GM20431 (cell line): ENCODE measurements around the gene GP1BB.
"Not testable (repeated sequence)": the region's sequence is repeated elsewhere in the genome, so short reads cannot be mapped to it uniquely, and the experiment has no call there.

Experiments used
- in situ Hi-C: fragments of 300-500 bp; cut with MseI, MboI; formaldehyde crosslinking; loops from one replicate; pipeline ENCODE4 v1.15.0; 2020; ENCODE audit warnings: low sequenced_read_pairs; ENCODE audit not compliant: unreplicated experiment

GP1BB gene

DNA sequence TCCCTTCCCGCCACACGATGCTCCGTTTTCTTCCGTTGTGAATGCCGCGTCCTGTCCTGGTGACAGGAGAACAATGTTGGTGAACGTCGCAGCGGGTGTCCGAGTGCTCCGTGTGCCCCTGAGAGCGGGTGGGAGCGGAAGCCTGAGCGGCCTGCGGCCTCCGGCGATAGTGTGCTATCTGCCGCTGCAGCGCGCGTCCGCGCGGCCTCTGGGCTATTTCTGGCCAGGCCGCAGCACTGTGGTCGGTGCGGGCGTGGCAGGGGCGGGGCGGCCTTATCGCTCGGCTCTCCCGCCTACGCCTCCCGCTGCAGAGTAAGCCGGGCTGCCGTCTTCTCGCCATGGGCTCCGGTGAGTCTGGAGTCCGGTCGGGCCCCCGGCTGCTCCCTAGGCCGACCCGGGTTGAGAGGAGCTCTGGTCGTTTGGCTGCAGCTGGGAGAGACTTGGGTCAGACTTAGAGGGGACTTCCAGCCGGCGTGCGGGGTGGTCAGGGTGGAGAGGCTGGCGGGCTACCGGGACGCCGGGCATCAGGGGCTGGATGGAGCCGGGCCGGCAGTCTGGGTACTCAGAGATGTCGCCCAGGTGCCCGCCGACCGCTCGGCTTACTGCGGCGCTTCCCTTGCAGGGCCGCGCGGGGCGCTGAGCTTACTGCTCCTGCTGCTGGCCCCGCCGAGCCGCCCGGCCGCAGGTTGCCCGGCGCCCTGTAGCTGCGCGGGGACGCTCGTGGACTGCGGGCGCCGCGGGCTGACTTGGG, at the start of gene GP1BB:
Gene GP1BB, plus strand, starts transcription at position 308 of the 751 bp plus-strand sequence. Its CDS starts 31 bp downstream, at position 339.
- in situ Hi-C loops = no loop called here

DNA sequence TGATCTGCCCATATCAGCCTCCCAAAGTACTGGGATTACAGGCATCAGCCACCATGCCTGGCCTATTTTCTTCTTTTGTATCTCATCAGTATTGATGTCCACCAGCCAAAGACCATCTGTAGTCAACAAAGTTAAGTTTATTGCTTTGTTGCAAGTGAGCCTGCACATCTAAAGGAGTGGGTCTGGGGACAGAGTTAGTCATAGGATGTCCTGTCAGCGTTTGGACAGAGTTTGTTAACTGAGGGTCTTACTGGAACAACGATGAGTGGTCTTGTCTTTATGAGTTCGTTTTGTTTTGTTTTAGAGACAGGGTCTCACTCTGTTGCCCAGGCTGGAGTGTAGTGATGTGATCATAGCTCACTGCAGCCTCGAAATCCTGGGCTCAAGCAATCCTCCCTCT, 49.7 kb upstream of the GP1BB start:
- in situ Hi-C loops = no loop called here

DNA sequence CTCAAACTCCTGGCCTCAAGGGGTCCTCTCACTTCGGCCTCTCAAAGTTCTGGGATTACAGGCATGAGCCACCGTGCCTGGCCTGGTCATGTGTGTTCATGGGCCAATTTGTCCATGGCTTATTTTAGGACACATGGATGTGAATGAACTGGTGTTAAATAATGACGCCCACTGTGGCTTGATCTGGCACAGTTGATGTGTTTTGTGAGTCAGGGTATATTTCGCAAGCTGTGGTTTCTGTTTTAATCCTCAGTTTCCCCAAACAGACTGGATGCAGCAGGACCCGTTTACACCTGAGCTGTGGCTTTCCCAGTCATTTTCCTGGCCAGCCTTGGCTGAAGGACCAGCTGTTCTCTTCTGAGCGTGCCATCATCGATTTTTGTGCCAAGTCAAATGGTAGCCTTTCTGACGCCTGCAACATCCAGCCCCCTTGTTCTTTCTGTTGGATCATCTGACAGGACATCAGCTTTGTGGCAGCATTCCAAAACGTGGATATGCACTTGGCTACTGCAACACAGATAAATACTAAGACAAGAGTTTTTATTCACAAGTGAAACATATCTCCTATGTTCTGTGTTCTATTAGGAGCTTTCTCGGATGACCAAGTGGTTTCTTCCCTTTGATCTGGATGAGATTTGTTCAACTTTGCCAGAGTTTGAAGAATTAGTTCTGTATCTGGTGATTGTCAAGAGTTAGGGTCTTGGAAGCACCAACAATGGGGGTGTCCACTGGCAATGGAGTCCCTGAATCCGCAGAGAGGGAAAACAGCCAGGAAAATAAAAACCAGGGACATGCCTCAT, 49.0 kb upstream of the GP1BB start:
- in situ Hi-C loops = no loop called here

DNA sequence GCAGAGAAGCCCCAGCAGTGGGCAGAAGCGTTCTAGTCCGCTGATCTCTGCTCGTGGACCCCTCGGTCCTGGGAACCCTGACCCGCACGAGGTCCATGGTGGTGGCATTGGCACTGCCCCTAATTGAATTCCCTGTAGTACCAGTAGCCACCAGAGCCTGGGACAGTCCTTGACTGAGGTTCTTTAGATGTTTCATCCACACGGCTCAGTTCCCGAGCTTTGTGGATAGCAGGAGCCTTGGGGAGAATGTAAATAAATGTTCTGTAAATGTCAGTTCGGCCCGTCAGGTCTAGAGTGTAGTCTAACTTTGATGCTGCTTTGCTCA, 48.4 kb upstream of the GP1BB start:
- in situ Hi-C loops = no loop called here

GRCh38 chr22:19675428-19675827, 47.9 kb upstream of the GP1BB start:
- in situ Hi-C loops = no loop called here

DNA sequence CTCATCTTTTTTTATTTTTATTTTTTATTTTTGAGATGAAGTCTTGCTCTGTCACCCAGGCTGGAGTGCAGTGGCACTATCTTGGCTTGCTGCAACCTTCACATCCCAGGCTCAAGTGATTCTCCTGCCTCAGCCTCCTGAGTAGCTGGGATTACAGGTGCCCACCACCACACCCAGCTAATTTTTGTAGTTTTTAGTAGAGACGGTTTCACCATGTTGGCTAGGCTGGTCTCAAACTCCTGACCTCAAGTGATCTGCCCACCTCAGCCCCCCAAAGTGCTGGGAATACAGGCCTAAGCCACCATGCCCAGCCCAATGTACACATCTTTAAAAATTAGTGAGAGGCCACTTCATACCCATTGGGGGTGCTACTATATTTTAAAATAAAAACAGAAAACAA, 46.9 kb upstream of the GP1BB start:
- in situ Hi-C loops = not testable (repeated sequence)

DNA sequence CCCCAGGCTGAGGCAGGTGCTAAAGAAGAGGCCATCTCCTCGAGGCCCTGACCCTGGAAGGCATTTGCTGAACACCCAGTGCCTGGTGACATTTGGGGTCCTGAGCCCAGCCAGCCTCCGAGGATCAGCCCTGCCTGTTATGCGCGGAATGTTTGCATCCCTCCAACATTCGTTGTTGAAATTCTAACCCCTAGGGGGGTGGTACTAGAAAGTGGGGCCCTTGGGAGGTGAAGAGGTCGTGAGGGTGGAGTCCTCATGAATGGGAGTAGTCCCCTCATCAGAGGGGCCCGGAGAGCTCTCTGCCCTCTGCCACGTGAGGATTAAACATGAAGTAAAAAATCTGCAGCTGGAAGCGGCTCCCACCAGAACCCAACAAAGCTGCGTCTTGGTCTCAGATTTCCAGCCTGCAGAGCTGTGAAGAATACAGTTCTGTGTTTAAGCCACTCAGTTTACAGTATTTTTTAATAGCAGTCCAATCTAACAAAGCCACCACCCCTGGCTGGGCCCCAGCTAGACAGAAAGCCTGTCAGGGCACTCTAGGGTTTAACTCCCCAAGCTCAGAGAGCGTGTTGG, 44.3 kb upstream of the GP1BB start:
- in situ Hi-C loops = no loop called here

DNA sequence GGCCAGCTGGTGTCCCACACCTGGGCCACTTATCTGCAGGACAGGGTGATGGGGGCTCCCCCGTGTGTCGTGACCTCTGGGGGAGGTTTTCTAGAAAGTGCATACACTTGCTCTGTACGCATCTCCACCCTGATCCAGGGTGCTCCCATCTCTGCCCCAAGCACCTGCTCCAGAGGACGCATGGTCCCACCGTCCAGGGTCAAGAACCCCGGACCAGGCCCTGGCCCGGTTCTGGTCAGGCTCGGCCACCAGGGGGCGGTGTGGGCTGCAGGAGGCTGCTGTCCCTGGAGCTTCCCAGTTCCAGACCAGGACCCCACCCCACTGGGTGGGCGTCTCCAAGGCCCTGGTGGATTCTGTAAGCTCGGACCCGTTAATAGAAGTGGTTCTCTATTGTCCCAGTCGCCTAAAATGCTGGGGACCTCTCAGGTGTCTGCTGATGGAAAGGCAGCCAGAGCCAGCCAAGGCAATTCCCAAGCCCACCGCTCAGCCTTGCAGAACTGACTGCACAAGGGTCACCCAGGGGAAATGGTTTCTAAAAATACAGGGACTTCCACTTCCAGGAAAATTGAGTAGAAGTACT, 43.7 kb upstream of the GP1BB start:
- in situ Hi-C loops = no loop called here

DNA sequence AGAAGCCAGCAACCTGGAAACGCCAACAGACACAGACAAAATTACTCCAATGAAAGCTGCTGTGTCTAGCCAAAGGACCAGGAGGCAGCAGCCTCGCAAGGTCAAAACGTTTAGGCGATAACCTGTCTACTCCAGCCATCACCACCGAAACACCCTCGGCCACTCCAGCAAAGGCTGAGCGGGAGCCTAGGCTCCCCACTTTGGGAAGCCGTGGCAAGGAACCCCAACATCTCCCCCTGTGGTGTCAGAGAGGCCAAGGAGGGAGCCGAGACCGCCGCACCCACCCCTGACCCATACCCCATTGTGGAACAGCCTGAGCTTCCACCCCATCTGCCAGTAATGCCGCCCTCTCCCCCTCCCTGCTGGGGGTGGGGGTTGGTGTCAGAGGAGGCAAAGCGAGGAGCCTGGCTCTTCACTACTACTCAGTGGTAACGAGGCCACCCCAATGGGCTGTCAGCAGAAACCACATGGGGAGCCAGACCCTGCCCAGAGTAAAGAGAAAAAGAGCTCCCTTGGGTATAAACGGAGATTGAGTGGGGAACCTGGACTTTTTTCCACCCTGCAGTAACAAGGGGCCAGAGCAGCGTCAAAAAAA, 43.0 kb upstream of the GP1BB start:
- in situ Hi-C loops = no loop called here

- in situ Hi-C loops = no loop called here
Observed at GRCh38 chr22:19680911-19681862, 42.2 kb upstream of the GP1BB start.

DNA sequence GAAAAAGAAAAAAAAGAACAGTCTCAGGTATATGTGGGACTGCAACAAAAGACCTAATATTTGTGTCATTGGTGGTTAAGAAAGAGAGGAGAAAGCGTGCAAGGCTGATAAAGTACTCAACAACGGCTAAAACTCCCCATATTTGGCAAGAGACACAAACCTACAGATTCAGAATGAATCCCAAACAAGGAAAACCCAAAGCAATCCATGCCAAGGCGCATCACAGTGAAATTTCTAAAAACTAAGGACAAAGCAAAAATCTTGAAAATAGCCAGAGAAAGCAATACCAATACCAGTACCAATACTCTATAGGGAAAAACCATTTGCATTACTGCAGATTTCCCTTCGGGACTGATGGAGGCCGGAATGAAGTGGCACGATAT, 41.5 kb upstream of the GP1BB start:
- in situ Hi-C loops = no loop called here

- in situ Hi-C loops = no loop called here
Observed at GRCh38 chr22:19686946-19687345, 36.4 kb upstream of the GP1BB start.

DNA sequence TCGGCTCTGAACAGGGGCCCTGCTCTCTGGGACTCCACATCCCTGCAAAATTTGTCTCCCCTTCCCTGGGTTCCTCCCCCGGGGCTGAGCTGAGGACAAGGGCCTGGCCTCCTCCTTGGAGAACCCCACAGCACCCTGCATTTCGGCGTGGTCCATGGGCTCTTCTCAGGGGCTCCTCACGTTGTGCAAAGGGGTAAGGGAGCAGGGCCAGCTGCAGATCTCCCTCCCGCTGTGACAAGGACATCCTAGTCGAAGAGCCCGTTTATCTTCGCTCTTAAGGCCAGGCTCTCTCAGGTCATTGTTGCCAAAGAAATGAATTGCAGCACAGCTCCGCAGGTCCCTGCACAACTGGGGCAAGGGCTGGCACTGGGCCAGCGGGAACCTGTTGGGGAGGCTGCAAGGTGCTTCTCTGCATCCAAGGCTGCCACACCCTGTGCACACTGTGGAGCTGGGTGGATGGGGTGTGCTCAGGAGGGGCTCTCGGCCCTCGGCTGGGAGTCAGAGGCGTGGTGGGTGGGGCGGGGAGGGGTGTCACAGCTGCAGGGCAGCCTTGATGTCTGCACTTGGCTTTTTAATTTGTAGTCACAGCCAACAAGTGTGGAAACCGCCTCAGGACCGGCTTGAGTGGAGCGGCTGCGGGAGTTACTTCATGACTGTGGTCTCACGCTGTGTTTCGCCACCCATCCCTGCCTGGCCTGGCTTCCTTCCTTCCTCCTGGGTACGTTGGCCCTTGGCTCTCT, 35.6 kb upstream of the GP1BB start:
- in situ Hi-C loops = no loop called here

DNA sequence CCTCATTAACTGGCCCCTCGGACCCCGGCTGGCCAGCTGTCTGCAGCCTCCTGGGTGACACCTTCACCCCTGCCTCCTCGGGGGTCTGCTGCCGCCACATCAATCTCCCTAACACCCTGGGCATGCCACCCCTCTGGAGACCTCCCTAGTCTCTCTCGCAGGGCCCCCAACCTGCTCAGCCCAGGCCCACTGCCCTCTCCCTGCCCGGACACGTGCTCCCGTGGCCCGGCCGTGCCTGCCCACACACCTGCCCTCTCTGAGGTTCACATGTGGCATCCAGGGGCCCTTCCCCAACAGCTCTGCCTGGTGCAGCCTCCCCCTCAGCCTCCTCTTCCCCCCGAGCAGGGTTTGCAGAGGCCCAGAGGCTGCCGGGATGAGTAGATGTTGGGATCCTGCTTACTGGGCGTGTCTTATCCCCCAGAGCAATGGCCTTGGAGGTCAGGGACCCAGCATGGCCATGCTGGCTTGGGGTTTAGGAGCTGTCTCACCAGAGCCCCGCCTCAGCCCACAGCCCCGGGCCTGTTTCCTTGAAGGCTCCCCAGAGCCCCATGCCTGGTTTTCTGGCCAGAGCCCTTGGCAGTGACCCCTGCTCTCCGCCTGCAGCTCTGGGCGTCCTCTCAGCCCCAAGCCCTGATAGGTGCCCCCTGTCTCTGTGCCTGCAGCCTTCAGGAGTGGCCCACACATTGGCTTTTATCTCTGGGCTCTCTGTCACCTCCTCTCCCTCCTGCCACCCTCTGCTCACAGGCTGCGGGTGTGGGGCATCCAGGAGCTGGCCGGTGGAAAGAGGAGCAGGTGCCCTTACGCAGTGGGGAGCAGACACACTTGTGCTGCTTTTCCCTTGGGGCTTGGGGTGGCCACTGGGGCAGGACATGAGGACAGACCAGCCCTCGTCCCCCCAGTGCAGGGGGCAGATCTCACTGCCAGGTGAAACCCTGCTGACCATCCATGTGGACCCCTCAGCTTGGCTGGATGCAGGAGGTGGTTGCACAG, 34.7 kb upstream of the GP1BB start:
- in situ Hi-C loops = no loop called here

GRCh38 chr22:19689408-19689807, 33.9 kb upstream of the GP1BB start:
- in situ Hi-C loops = no loop called here

- in situ Hi-C loops = no loop called here
Observed at GRCh38 chr22:19691007-19691720, 32.2 kb upstream of the GP1BB start.

DNA sequence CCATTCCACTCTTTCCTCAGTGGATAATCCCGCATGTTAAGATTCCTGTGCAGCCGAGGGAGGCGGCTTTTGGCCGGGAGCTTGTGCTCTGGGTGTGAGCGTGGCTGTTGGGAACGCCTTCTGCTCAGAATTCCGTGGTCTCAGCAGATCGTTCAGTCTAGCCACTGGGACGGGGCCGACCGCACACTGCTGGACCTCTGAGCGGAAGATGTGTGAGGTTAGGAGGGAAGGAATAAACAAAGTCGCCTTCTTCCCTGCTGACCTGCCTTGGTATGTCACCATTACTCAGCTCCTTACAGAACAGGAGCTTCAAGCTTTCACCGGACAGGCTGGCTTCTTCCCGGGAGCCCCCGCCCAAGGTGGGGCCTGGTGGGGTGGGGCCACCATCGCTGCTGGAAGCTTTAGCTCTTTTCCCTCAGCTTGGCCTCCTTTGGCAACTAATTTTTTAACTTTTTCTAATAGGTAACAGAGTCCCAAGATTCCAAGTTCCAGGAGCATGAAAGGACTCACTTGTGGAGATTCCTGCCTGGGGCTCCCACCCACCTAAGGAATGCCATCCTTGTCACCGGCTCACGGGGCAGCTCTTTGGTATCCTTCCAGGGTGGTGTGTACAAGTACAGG, 31.5 kb upstream of the GP1BB start:
- in situ Hi-C loops = no loop called here
